HG03575 (cell line): Measurements from ENCODE around the gene CRTC3.
"Not testable (repeated sequence)": the region's sequence is repeated elsewhere in the genome, so short reads cannot be mapped to it uniquely, and the experiment has no call there.

ENCODE experiments used
- ATAC-seq: cut with Tn5 transposase; IDR thresholded peaks from one replicate; pipeline ENCODE4 v1.9.1; 2021; ENCODE audit not compliant: unreplicated experiment, insufficient number of reproducible peaks, low FRiP score; ENCODE audit errors: extremely low read depth

Gene CRTC3

DNA sequence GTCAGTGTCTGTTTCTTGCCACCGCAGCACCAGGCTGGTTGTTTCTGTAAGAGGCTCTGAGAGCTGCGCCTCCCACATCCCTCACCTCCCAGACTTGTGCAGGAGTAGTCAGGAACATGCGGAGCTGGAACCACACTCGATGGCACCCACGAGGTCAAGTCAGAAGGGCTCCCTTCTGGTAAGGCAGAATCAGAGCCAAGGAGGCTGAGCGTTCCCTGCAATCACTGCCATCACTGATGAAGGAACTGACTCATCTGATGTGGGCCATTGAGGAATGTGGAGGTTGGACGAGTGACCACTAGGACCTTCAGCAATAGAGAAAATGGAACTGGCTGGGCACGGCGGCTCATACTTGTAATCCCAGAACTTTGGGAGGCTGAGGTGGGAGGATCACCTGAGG is 151.8 kb downstream of the CRTC3 start:
- no peak for ATAC-seq

- ATAC-seq, result no peak
Measured at GRCh38 chr15:90683371-90683770, 153.6 kb downstream of the CRTC3 start.

DNA sequence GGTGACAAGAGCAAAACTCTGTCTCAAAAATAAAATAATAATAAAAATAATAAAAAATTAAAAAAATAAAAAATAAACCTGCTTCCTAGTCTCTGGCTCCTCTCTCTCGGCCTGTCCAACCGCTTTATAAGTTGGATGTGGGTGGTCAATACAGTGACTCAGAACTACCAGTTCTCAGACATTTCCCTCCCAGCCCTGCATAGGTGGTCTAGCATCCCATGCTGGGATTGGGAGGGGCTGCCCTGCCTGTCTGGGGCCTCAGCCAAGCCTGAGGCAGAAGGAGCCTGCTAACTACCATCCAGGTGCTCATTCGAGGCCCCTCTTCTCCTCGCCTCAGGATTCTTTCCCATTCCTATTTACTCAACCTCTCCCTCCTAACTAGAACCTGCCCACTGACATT is 154.2 kb downstream of the CRTC3 start:
- ATAC-seq, result no peak

DNA sequence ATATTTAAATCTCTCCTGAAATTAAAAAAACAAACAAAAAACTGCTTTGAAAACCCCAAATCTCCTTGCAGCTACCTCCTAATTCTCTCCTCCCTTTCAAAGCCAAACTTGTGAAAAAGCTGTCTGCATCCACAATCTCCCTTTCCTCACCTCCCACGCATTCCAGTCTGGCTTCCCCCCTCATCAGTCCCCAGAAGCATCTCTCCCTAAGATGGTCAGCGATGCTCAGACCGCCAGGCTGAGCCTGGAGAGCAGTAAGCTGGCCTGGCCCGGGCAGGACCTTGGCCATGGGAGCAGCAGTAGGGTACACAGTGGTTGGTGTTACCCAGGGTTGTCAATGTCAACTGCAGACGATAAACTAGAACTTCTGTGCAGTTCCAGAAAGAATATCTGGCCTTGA is 154.6 kb downstream of the CRTC3 start:
- ATAC-seq, result no peak

GRCh38 chr15:90685591-90686434 is 156.1 kb downstream of the CRTC3 start:
- ATAC-seq, result no peak

DNA sequence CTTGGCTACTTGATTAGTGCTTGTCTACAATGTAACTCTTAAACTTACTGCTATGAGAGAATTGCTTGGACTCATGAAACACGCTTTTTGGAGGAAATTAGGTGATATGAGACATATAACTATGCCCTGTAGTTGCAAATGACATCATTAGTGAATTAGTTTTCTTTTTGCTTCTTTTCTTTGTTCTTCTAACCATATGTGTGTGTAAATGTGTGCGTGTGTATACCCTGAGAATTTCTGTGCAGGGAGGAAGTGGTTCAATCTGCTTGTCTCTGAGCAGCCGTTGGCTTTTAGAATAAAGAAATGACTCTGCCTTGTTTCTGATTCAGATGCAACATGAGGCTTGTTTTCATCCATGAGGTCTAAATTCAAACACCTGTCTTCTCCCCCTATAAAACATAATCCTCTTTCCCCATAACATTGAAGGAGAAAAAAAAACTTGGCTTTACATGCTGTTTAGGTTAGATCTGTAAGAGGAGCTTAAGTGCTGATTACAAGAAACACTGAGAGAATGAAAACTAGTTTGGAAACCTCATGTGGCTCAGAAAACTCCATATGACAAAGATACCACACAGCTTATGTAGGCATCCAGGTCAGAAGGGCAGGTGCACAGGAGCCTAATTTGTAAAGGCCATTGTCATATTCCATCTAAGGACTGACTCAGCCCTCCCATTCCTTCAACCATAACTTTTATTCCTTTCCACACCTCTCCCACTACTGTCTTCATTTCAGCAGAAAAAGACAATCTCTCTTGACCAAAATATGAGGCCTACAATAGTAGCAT is 156.9 kb downstream of the CRTC3 start:
- ATAC-seq, result peak; percentile 73

DNA sequence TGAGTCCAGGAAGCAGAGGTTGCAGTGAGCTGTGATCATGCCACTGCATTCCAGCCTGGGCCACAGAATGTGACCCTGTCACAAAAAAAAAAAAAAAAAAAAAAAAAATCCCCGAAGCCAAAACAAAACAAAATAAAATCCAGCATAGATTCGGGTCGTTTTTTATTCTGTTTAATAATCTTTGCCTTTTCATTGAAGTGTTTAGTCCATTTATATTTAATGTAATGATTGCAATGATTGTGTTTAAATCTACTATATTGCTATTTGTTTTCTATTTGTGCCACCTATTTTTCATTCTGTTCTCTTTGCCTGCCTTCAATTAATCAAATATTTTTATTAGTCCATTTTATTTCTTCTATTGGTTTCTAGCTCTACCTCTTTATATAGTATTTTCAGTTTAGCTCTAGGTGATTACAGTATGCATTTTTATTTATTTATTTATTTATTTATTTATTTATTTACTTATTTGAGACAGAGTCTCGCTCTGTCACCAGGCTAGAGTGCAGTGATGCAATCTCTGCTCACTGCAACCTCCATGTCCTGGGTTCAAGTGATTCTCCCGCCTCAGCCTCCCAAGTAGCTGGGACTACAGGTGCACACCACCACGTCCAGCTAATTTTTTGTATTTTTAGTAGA is 159.7 kb downstream of the CRTC3 start:
- ATAC-seq, result not testable (repeated sequence)

DNA sequence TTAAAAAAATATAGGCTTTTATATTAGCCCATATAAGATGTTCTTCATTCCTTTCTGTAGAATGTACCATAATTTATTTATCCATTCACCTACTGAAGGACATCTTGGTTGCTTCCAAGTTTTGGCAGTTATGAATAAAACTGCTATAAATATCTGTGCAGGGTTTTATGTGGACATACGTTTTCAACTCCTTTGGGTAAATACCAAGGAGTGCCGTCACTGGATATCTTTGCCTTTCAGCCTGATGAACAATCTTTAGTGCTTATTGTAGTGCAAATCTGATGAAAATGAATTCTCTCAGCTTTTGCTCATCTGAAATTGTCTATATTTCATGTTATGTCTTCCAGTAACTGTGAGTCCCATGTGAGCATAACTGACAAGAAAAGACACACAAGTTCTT is 160.9 kb downstream of the CRTC3 start:
- ATAC-seq, result no peak

GRCh38 chr15:90691369-90691768 is 161.6 kb downstream of the CRTC3 start:
- no peak for ATAC-seq

DNA sequence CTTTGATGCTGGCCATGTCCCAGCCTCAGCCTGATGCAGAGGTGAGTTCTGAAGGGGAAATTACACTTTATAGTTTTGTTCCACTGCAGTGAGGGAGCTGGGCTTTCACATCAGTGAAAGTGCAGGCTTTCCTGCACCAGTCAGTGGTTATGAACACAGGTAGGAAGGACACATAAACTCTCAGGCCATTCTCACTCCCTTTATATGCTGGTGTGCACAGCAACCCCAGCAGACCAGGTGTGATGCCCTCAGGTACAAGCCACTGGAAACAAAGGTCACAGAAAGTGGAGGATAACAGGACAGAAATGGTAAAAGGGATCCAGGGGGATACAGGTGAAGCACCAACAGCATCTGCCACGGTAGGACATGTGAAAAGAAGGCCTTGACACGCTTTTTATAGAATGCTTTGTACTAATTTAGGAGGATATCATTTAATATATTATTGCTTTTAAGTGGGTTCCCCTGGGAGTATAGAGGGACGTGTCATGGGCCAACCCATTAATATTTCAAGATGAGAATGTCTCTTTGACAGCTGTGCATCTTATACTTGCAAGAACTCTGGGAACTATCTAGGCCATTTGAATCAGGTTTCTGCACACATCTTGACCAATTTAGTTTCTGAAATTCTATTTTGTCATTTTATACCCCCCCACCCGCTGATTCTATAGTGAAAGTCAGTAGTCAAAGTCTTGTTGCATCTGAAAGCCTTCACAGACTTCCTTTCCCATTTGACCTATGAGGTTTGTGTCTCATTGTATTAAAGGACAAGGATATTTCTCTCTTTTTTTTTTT is 162.5 kb downstream of the CRTC3 start:
- no peak for ATAC-seq
